Activated CD4-positive, alpha-beta T cell treated with anti-CD3 and anti-CD28 coated beads, Interleukin-2, Interleukin-6, amounts not matched to agents 100 ng/mL and 50 ng/mL, durations not matched to agents 16 hours and 8 hours (primary cell): ENCODE measurements around the gene LY9.

Experiments
- DNase-seq: peaks from one replicate; pipeline ENCODE4 v3.0.0-alpha.2; 2020

LY9 gene

GRCh38 chr1:160795951-160796383, at the start of gene LY9:
TSS of gene LY9 (plus strand) at chr1:160796174. CDS start at chr1:160796188, 14 bp downstream.
- peak; percentile 92 for DNase-seq

GRCh38 chr1:160746836-160747500, 49.0 kb upstream of the LY9 start:
- no peak for DNase-seq

DNA sequence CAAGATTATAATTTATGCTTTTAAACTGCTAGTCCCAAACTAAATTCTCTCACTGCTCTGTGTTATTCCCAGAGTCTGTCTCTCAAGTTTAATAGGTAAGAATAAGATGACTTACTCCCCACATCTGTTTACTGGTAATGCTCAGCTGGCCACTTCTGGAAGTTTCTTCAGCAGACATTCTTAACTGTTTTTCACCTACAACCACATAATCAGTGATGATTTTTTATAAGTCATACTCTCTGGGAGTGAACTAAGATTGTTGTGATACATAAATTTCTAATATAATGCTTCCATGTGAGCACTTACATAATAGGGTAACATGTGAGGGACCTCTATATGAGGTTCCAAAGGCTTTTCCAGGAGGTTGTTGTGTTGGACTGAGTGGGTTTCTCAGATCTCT, 48.3 kb upstream of the LY9 start:
- DNase-seq: no peak

DNA sequence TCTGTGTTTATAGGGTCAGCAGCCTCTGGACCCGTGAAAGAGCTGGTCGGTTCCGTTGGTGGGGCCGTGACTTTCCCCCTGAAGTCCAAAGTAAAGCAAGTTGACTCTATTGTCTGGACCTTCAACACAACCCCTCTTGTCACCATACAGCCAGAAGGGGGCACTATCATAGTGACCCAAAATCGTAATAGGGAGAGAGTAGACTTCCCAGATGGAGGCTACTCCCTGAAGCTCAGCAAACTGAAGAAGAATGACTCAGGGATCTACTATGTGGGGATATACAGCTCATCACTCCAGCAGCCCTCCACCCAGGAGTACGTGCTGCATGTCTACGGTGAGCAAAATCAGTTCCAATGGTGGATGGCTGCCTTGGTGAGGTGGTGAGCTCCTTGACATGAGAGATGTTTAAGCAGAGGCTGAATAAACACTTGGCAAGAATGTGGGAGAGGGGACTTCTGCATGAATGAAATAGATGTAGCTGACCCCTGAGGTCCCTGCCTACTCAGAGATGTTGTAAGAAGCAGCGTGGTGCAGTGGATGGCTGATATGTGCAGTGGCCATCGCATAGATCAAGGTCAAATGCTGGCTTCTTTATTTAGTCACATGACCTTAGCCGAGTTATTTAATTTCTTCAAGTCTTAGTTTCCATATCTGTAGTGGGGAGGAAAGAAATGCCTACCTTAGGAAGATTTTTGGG, 47.6 kb upstream of the LY9 start:
- DNase-seq: no peak

DNA sequence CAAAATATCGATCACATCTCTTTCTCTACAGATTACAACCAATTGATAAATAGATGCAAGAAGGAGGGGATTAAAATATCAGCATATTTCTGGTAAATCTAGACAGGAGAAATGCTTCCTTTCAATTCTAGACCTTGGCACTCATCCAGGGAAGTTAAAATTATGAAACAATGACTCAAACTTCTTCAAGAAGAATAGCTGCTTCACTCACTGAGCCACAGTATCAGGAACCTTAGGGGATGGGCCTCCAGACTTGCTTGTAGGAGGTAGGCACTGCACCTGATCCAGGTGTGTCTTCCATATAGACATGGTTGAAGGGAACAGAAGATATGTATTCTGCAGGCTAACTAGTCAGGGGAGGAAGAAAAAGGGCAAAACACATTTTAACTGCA, 47.1 kb upstream of the LY9 start:
- DNase-seq: no peak

GRCh38 chr1:160750608-160751007, 45.4 kb upstream of the LY9 start:
- DNase-seq: no peak

DNA sequence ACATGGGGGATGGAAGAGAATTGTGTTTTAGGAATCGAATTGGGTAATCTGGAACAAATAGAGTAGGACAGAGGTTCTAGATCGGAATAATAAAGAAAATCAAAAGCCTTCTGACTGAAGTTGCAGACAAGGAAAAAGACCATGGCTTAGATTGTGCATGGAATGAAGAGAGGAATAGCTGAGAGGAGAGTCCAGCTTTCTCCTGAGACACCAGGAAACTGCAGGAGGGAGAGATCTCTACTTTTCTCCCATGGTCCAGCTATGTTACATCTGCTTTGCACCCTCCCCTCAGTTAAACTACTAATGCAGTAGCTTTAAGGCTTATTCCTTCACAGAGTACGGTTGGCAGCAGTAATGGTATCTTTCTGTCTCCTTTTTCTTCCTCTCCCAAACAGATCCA, 43.6 kb upstream of the LY9 start:
- DNase-seq: no peak

GRCh38 chr1:160752924-160753323, 43.0 kb upstream of the LY9 start:
- no peak for DNase-seq

GRCh38 chr1:160753594-160753993, 42.4 kb upstream of the LY9 start:
- DNase-seq: no peak

DNA sequence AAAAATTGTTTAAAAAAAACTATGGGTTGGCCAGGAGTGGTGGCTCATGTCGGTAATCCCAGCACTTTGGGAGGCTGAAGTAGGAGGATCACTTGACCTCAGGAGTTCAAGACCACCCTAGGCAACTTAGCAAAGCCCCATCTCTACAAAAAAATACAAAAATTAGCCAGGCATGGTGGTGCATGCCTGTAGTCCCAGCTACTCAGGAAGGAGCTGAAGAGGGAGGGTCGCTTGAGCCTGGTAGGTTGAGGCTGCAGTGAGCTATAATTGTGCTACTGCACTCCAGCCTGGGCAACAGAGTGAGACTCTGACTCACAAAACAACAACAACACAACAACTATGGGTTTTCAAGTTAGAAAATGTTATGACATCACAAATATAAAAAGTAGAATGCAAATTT, 40.5 kb upstream of the LY9 start:
- DNase-seq: no peak

- peak; percentile 75 for DNase-seq
These were observed 39.8 kb upstream of the LY9 start for GRCh38 chr1:160755911-160756848.

GRCh38 chr1:160756849-160757201, 39.1 kb upstream of the LY9 start:
- DNase-seq: peak; percentile 64

GRCh38 chr1:160758521-160758920, 37.5 kb upstream of the LY9 start:
- peak; percentile 71 for DNase-seq

DNA sequence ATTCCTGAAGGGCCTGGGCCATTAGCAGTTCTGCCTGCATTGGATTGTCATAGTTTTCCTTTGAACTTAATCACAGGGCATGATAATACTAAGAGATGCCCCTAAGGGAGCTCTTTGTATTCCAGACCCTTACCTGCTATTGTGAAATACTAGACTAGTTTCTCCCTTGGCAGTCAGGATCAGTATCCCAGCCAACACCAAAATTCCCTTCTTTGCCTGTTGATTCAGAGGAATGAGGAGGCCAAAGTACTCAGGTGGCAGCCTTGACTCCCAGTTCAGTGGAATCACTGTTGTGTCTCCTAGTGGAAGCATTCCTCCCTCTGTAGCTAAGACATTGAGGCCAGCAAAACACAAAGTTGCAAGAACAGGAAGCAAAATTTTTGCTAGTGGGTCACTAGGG, 36.2 kb upstream of the LY9 start:
- DNase-seq: no peak

- DNase-seq: no peak
These were observed 34.9 kb upstream of the LY9 start for GRCh38 chr1:160761046-160761445.

- no peak for DNase-seq
These were observed 34.1 kb upstream of the LY9 start for GRCh38 chr1:160761886-160762285.

DNA sequence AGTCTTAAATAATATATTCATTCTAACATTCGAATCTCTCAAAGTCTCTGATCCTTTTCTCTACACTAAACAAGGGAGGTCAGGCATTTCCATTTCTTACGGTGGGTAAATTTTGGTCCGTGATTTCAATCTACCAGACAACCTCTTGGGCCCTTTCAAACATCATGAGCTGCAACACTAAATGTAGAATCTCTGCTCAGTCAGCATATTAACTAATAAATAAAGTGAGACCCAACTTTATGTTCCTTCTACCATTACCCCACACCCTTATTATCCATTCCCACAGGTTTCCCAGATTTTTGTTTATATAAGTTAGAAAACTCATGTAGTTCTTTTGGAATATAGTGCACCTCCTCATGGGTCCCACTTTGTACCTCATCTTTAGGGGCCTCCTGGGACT, 32.0 kb upstream of the LY9 start:
- no peak for DNase-seq

- peak; percentile 73 for DNase-seq
These were observed 28.3 kb upstream of the LY9 start for GRCh38 chr1:160767395-160768294.

- peak; percentile 92 for DNase-seq
These were observed 27.7 kb upstream of the LY9 start for GRCh38 chr1:160768295-160768657.

GRCh38 chr1:160772331-160772730, 23.6 kb upstream of the LY9 start:
- no peak for DNase-seq

- DNase-seq: no peak
These were observed 22.9 kb upstream of the LY9 start for GRCh38 chr1:160773093-160773492.

DNA sequence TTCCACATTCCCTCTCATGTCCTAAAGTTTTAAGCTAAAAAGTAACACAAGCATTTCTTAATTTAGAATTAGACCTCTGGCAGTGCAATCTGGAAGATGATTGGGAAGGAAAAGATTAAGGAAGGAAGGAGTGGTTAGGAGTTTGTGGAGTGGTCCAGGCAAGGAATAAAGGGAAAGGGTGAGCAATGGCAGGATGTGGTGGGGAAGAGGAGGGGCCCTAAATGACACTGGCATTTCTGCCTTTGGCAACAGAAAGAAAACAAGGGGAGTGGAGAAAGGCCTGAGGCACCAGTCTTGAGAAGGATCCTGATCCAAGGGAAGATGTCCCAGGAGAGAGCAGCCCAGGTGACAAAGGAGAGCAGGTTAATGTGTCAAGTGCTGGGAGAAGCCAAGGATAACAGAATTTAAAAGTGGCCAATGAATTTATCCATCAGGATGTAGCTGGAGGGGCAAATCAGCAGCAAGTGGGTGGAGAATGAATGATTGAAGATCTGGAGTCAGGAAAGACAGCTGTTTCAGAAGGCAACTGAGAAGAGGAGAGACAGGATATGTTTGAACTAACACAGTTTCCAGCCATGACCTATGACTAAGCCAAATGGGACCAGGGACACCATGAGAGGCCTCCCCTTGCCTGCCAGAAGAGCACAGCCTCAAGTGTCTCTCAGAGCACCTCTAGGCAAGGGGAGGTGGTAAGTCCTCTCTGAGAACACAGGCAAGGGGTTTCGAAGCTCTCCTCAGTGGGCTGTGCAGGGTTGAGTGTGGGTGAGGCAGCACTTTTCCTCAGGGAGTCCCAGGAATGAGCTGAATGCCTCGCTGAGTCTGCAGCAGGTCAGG, 20.9 kb upstream of the LY9 start:
- DNase-seq: no peak
